IPS-20b (cell line): ENCODE results near the gene MAPK8IP1.

ENCODE experiments used
- H3K27ac ChIP-seq: one replicate; pipeline ENCODE4 v1.5.1; 2013; ENCODE audit warnings: low read length
- H3K27me3 ChIP-seq: 2 replicates; pipeline ENCODE4 v1.6.1; 2013; ENCODE audit warnings: mild to moderate bottlenecking, low read length, inconsistent platforms; ENCODE audit not compliant: insufficient read depth
- H3K36me3 ChIP-seq: 2 replicates; pipeline ENCODE4 v1.6.1; 2013; ENCODE audit warnings: low read depth, mild to moderate bottlenecking, inconsistent platforms, low read length, moderate library complexity; ENCODE audit not compliant: insufficient read depth
- H3K4me1 ChIP-seq: 2 replicates; pipeline ENCODE4 v1.6.1; 2013; ENCODE audit warnings: mild to moderate bottlenecking, control low read depth, inconsistent platforms, low read length, moderate library complexity; ENCODE audit not compliant: insufficient read depth
- H3K4me3 ChIP-seq: 2 replicates; pipeline ENCODE4 v1.5.1; 2013; ENCODE audit warnings: mild to moderate bottlenecking, low read length, inconsistent platforms
- H3K9ac ChIP-seq: 2 replicates; pipeline ENCODE4 v1.6.1; 2013; ENCODE audit warnings: low read depth, mild to moderate bottlenecking, inconsistent platforms, low read length, moderate library complexity
- H3K9me3 ChIP-seq: 2 replicates; pipeline ENCODE4 v1.6.1; 2013; ENCODE audit warnings: mild to moderate bottlenecking, low read depth, low read length, inconsistent platforms; ENCODE audit not compliant: insufficient read depth

The MAPK8IP1 gene

DNA sequence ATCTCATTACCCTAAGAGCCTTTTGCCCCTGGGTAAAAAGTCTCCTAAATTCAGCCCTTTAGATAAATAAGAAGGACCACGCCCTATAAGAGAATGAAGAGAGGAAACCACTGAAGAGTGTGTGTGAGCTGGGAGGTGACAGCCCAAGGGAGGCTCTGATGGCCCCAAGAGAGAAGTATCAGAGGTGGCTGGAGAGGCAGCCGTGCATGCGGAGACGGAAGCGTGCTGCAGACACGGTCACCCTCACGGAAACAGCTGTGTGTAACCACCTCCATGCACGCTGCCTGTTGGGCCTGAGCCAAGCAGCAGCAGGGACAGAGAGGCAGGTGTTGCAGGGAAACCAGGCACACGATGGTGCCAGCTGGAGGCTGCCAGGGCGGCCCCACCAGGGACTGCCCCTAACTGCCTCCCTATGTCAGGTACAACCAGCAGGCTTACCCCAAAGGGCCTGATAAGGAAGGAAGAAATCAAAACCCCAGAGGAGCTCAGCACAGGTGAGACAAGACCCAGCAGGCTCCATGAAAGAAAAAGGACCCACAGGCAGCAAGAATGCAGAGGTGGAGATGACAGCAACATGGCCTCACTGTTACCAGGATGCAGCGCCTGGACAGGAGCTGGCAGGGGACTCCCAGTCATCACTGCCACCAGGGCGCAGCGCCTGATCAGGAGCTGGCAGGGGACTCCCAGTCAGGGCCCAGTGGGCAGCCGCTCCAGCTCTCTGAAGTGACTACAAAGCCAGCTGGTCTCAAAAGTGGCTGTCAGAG lies 44.8 kb downstream of the MAPK8IP1 start:
- peaks cover 61% of the 10 kb centered on the region for H3K36me3 ChIP-seq
- H3K27ac ChIP-seq: no peak overlapping the region
- H3K27me3 ChIP-seq: no peaks in the 10 kb centered on the region
- H3K4me1 ChIP-seq: no peaks in the 10 kb centered on the region
- no peak overlapping the region for H3K4me3 ChIP-seq
- H3K9ac ChIP-seq: no peak overlapping the region
- no peaks in the 10 kb centered on the region for H3K9me3 ChIP-seq

DNA sequence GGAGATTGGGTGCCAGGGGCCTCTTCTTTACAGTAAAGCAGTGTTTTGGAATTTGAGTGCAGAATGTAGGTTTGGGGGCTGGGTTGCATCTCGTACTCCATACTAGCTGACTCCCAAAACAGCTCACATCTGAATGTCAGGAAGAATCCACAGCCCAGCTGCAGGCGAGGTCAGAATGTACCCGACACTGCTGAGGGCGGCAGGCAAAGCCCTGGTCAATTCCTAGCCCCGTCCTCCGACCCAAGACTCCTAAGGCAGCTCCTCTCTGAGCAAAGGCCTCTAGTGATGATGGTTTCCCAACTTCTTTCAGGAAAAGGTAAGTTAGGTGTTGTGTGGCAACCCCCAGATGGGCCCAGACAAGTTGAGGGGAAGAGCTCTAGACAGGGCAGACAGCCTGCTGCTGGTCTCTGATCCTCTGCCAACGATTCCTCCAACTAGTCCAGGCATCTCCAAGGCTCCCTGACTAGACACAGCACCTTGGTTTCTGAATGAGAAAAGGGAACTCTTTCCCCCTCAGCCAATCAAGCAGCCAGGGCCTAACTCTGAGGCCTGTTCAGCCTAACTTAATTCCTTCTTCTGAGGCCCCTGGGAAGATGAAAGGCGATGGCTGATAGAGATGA lies 45.6 kb downstream of the MAPK8IP1 start:
- no peak overlapping the region for H3K9ac ChIP-seq
- no peaks in the 10 kb centered on the region for H3K4me1 ChIP-seq
- no peaks in the 10 kb centered on the region for H3K27me3 ChIP-seq
- H3K27ac ChIP-seq: no peak overlapping the region
- no peak overlapping the region for H3K4me3 ChIP-seq
- H3K36me3 ChIP-seq: peaks cover 63% of the 10 kb centered on the region
- no peaks in the 10 kb centered on the region for H3K9me3 ChIP-seq

DNA sequence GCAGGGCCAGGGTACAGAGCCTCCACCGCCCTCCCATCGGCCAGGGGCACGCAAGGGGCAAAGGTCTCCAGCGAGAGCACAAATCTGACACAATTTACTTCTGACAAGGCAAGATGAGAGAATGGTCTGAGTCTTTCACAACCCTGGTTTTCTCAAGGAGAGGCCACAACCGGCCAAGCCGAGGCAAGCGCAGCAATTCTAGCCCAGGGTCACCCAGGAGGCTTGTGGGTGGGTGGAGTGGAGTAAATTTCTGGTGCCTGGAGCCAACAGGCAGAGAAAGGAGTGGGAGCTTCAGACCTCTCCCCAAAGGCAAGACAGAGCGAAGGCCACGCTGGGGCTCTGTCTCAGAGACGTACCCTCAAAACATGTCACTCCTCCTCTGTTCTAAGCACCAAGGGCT lies 46.3 kb downstream of the MAPK8IP1 start:
- no peaks in the 10 kb centered on the region for H3K27me3 ChIP-seq
- no peaks in the 10 kb centered on the region for H3K4me1 ChIP-seq
- H3K9me3 ChIP-seq: no peaks in the 10 kb centered on the region
- H3K36me3 ChIP-seq: peaks cover 59% of the 10 kb centered on the region
- no peak overlapping the region for H3K27ac ChIP-seq
- H3K4me3 ChIP-seq: no peak overlapping the region
- H3K9ac ChIP-seq: no peak overlapping the region

DNA sequence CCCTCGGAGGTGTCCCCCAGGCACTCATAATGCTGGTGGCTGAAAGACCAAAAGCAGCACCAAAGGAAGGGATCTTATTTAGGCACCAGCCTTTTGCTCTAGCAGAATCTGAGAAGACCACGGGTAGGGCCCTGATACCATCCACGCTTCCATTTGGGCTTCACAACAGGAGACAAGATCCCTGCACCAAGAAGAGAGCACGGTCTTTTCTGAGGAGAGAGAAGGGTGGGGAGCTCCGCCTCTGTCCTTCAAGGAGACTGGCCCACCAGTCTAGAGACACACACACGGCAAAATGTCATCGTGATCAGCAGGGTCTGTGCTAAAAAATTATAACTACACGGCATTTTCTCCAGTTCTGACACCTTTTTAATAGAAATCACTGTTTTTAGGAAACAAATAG lies 46.8 kb downstream of the MAPK8IP1 start:
- no peak overlapping the region for H3K9ac ChIP-seq
- H3K27ac ChIP-seq: no peak overlapping the region
- no peaks in the 10 kb centered on the region for H3K4me1 ChIP-seq
- no peaks in the 10 kb centered on the region for H3K9me3 ChIP-seq
- no peaks in the 10 kb centered on the region for H3K27me3 ChIP-seq
- no peak overlapping the region for H3K4me3 ChIP-seq
- H3K36me3 ChIP-seq: peaks cover 59% of the 10 kb centered on the region

DNA sequence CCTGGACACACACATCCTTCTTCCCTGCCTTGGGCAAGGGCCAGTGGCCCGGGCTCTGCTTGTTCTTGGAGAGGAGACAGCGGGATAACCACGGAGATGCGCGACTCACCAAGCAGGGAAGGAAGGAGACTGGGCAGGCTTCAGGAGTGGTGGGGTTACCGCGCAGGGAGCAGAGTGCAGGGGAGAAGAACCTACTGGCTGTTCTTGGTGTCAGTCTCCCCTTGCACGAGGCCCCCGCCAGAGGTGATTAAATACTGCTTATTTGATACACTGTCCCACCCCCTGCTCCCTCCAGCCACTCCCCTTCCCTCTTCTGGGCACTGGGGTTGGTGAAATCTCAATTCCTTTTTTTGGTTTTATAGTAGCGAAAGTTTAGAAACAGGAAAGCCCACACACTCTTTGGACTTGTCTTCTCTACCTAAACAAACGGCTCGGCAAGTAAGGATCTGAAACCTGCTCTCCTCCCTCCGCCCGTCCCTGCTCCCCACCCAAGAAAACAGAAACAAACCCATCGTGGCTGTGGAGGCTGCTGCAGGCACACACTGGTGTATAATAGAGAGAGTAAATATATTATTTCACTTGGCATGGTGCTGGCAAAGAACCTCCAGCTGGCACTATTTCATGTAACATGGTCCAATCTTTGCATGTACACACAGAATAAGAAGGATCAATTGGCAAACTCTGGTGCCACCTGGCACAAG lies 47.8 kb downstream of the MAPK8IP1 start:
- no peaks in the 10 kb centered on the region for H3K27me3 ChIP-seq
- no peaks in the 10 kb centered on the region for H3K4me1 ChIP-seq
- no peaks in the 10 kb centered on the region for H3K9me3 ChIP-seq
- H3K4me3 ChIP-seq: no peak overlapping the region
- no peak overlapping the region for H3K27ac ChIP-seq
- no peak overlapping the region for H3K9ac ChIP-seq
- H3K36me3 ChIP-seq: peaks cover 49% of the 10 kb centered on the region

DNA sequence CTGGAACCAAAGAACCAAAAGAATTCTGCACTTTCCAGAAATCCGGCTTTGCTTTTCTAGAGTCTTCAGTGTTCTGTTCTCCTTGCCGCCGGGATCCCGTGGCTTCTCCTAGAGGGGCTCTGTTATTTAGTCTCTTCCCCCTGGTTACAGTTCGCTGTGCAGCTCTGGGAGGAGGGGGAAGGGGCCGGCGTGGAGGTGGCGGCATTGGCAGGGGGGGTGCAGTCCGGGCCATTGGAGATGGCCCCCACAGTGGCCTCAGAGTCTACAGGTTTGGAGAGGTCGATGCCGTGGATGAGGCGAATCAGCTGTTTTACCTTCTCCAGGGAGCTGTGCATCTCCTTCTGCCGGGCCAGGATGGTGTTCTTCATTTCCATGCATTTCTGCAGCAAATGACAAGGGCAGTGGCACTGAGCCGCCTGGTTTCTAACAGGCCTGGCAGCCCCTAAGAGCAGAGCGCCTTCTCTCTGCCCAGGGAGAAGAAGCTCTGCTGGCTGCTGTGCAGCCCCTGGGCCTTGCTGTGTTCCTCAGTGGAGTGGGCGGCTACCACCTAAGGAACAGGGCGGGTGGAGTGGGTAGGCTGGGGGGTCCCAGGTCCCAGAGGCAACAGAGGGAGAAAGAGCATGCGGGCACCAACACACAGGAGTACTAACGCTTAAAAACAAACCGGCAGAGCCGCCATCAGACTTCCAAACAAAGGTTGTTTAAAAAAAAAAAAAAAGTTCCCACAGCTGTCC lies 48.6 kb downstream of the MAPK8IP1 start:
- Histone ChIP-seq H3K27me3 (no peaks in the 10 kb centered on the region), H3K9me3 (no peaks in the 10 kb centered on the region), H3K4me3 (no peak overlapping the region), H3K36me3 (peaks cover 45% of the 10 kb centered on the region), H3K4me1 (no peaks in the 10 kb centered on the region), H3K9ac (no peak overlapping the region; the same call in 1 of the 2 replicates), H3K27ac (no peak overlapping the region)

DNA sequence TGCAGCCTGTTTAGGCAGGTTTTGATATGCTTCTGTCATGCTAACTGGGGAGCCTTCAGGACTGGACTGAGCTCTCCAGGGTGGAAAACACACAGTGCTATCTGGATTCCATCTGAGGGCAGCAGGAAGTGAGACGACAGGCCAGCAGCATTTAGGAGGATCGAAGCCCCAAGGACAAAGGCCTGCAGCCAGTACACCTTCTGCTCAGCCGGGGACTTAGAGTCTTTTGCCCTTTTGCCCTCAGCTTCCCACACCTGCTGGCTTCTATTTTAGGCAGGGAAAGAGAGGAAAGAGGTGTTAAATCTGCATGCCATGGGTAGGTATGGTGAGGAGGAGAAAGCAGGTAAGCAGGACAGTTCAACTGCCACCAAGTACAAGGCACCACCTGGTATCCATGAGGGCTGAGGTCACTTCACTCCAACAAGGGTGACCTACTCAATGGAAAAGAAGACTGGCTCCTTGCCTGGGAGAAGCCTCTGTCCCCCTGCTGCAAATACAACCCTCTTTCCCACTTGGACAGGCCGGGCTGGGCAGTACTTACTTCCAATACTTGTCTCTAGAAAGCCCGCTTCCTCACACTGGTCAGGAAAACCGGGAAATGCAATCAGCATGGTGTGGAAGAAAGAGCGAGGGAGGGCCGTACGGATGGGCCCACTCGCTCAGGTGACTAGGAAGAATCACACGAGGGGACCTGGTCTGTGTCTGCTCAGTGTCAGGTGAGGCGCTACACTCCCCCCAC lies 49.3 kb downstream of the MAPK8IP1 start:
- no peaks in the 10 kb centered on the region for H3K4me1 ChIP-seq
- no peak overlapping the region for H3K4me3 ChIP-seq
- H3K9me3 ChIP-seq: no peaks in the 10 kb centered on the region
- no peak overlapping the region for H3K27ac ChIP-seq
- H3K36me3 ChIP-seq: peaks cover 45% of the 10 kb centered on the region
- H3K9ac ChIP-seq: no peak overlapping the region
- H3K27me3 ChIP-seq: no peaks in the 10 kb centered on the region

DNA sequence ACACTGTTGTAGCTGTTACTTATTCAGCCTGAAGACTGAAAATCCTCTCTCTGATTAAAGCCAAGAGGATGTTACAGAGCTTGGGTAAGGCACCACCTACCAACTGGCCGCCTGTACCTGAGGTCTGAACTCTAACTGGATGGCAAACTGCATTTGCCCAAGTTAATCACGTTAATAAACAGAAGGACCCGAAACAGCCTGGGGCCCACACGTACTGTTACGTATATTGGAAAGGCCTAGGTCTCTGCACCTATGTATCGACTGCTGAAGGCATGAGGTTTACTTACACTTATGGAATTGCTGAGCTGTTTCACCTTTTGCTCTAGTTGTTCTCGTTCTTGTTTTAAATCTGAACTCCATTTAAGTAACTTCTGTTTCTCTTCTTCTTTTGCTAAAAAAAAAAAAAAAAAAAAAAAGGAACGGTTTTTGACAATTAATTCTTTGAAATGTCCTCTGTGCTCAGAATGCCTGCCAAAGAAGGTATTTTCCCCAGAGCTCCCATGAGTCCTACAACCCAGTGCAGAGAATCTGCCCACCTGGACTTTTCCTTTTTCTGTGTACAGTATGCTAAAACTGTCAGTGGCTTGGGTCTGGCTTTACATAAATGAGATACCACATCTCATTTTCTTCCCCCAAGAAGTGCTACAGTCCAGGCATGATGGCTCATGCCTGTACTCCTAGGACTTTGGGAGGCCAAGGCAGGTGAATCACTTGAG lies 50.1 kb downstream of the MAPK8IP1 start:
- no peak overlapping the region for H3K9ac ChIP-seq
- H3K36me3 ChIP-seq: peaks cover 45% of the 10 kb centered on the region
- no peak overlapping the region for H3K4me3 ChIP-seq
- H3K27me3 ChIP-seq: no peaks in the 10 kb centered on the region
- no peaks in the 10 kb centered on the region for H3K4me1 ChIP-seq
- H3K9me3 ChIP-seq: no peaks in the 10 kb centered on the region
- H3K27ac ChIP-seq: no peak overlapping the region

DNA sequence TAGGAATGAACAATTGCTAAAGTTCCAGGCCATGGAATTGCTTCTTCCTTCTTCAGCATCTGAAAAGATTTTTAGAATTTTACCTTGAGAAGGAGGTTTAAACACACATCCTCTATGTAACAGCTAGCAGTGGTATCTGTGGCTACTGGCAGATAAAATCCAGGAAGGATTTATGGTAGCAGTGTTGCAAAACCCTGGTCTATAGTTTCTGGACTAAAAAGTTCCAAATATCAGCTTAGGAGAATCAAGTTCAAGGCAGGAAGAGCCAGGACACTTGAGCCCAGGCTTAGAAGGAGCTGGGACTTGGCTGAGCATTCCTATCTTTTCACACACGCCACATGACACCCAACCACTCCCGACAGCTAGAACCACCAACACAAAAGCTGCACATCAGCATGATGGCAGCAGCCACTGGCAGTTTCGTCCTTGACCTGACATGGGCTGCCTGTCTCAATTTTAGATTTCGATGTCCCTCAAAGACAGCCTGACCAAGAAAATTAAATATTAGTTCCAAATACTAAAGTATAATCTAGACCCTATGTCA lies 51.1 kb downstream of the MAPK8IP1 start:
- no peak overlapping the region for H3K4me3 ChIP-seq
- no peaks in the 10 kb centered on the region for H3K27me3 ChIP-seq
- H3K9ac ChIP-seq: no peak overlapping the region
- no peak overlapping the region for H3K27ac ChIP-seq
- no peaks in the 10 kb centered on the region for H3K9me3 ChIP-seq
- peaks cover 42% of the 10 kb centered on the region for H3K36me3 ChIP-seq
- no peaks in the 10 kb centered on the region for H3K4me1 ChIP-seq

DNA sequence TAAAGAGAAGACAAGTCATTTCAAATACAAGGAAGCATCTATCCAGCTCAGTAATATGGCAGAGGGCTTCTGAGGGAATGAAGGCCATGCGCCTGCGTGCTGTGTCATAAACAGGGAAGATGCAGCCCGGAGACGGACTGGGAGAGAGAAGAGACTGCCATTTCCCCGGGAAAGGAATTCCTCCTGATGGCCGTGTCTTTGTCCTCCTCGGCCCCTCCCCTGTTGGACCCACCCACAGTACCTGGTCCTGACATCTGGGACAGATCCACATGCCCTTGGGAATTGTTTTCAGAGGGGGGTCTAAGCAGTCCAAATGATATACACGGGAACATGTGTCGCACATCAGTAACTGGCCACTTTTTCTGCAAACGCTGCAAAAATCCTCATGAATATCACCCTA lies 52.5 kb downstream of the MAPK8IP1 start:
- Histone ChIP-seq H3K9ac (no peak overlapping the region), H3K4me1 (no peaks in the 10 kb centered on the region), H3K9me3 (no peaks in the 10 kb centered on the region), H3K36me3 (peaks cover 35% of the 10 kb centered on the region), H3K27ac (no peak overlapping the region), H3K27me3 (no peaks in the 10 kb centered on the region), H3K4me3 (no peak overlapping the region)
